Measurements from ENCODE around the gene ZMIZ1. TPM values are rescaled to one million over a fixed set of nuclear protein-coding genes. Genes with fewer than 3 reads are reported as not detected.

ZMIZ1 gene
- total RNA-seq, 1 donor from 2014 or later, result 14.7 TPM

DNA sequence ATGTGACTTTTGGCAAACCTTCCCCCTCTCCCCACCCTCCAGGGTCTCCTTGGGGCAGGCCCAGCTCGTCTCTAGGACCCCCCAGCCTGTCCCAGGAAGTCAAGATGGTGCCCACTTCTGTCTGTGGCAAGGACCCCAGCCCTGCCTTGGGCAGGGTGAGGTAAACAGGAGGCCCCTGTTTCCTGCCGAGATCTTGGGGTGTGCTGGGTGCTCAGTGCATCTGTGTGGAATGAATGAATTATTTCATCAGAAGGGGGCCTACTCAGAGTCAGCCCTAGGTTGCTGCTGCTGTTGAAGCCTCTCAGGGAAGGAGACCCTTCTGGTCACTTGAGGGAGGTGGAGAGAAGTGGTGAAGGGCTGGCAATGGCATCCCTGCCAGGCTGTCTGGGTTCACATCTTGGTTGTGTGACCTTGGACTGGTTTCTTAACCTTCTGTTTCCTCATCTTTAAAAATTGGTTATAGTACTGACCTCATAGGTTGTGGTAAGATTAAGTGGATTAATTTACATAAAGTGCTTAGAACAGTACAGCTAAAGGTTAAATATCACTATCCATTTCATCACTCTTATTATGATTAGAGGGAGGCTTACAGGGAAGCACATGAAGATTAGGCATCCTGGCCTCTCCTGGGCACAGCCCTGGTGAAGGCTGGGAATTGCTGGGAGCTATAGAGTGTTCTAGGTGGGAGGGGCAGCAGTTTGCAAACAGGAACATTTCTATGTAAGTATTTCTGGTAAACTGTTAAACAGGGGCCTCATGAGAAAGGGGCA lies 67.7 kb downstream of the ZMIZ1 start:
- DNase-seq (ENCODE audit: low read depth in 2 of 2), result no peak

DNA sequence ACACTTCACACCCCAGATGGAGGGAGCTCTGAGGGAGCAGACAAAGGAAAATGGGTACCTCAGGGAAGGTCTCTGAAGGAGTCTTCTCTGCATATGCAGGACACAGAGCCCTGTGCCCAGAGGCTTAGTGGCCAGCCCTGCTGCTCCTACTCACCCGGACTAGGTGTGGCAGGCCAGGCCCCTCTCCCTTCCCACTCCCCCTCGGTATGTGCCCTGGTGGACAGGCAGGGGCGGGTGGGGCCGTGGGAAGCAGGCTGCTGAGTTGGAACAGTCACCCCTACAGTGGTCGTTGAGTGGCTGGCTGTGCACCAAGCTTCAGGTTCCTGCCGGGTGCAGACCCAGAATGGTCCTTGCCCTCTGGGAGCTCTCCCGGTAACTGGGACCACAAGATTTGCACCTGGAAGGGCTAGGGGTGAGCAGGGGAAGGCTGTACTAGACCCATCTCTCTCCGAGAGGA lies 68.6 kb downstream of the ZMIZ1 start:
- no peak for DNase-seq (ENCODE audit: low read depth in 2 of 2)

DNA sequence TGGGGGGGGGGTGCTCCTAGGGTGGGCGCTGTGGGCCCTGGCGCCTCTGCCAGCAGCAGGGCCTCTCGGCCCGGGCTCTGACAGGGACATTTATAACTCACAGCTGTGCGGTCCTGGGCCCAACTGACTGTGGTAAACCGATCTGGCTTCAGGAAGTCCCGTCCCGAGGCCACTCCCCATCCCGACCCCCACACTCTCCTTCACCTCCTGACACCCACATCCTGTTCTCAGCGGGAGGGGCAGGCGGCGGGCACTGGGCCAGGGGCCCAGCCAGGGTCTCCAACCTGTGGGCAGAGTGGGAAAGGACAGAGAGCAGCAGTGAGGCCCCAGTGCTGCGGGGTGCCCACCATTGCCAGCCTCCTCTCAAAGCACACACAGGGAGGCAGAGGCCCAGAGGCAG lies 69.1 kb downstream of the ZMIZ1 start:
- DNase-seq (ENCODE audit: low read depth in 2 of 2), result peak in 1 of 2 donors; percentile 43

DNA sequence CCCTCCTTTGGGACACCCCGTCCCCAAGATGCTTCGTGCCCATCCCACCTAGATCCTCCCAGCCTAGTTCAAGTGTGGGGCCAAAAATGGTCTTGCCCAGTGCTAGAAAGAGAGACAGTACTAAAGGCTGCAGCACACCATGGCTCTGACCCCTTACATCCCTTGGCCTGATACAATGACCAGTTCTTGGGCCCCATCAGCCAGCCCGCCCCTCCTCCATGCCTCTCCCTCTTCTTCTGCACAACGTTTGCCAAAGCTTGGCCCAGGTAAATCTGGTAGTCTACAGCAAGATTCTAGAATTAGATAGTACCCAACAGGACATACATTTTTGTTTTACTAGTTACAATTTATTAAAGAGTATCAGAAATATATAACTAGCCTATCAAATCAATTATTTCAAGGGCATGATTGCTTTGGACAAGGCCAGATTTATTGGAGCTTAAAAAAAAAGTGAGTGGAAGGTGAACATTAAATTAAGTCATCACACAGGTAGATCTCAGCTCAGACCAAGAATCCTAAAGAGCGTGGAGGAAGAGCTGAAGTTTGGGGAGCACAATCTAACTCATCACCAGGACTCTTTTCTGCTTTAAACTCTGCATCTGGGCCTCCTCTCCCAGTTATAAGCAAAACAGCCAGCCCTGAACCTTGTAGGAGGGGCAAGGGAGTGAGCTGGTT lies 69.8 kb downstream of the ZMIZ1 start:
- no peak for DNase-seq (ENCODE audit: low read depth in 2 of 2)

DNA sequence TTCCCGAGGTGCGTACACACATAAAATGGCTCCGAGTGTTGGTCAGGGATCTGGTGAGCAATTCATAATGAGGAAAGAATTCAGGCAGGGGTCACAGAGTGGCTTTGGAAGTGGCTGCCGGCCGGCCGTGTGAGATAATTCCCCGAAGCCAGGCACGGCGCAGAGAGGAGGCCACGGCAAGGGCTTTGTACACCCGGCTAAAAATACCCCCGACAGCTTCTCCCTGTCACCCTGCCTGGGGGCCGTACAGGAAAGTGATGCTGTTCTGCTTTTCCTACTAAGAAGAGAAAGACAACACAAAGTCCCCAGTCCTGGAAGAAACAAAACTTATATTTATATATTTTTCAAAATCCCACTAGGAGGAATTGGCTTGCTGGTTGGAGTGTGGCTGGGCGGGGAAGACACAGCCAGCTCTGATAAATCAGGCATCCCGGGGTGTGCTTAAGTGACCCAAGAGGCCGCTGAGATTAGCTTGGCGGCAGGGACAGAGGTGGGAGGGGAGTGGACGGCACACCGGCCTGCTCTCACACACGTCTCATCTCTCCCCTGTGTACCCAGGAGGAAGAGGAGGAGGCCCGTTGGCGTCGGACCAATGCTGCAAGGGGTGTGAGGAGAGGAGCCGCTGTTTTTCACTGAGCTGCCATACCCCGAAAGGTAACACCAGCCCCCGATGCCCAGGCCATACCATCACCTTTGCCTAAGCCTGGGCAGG lies 70.5 kb downstream of the ZMIZ1 start:
- DNase-seq (ENCODE audit: low read depth in 2 of 2), result peak; percentile 66 to 80

DNA sequence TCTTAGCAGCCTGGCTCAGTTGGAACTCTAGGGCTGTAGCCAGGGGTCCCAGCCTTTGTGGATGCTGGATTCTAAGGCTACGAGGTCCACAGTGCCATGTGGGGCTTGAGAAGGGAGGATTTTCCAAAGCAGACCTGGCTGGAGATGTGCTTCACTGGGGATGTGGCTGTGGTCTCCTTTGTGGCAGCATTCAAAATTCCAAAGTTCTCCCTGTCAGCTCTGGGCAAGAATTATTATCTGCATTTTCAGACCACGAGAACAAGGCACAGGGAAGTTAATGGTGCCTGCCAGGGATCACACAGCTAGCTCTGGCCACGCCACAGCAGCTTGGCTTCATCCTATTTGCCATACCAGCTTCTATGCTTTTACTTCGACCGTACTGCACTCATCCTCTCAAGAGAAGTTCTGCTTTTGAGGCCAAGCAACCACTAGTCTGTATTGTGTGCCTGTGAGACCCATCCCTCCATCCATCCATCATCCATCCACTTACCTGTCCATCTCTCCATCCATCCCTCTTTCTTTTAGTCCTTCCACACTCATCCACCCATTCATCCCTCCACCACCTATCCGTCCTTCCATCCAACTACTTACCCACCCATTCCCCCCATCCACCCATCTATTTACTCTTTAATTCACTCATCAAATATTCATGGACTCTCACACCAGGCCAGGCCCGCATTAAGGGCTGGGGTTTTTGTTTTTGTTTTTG lies 71.5 kb downstream of the ZMIZ1 start:
- no peak for DNase-seq (ENCODE audit: low read depth in 2 of 2)

DNA sequence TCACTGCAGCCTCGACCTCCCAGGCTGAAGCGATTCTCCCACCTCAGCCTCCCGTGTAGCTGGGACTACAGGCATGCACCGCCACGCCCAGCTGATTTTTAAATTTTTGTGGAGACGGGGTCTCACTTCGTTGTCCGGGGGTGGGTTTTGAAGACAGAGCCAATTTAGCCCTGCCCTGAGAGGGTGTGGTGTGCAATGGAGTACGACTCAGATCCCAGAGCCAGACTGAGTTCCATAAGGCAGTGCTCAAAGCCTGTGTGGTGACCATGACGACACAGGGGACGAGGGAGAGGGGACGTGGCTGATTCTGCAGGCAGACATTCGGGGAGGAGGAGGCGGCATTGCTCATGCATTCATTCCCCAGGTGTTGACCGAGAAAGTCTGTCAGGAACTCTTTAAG lies 72.1 kb downstream of the ZMIZ1 start:
- DNase-seq (ENCODE audit: low read depth in 2 of 2), result no peak

DNA sequence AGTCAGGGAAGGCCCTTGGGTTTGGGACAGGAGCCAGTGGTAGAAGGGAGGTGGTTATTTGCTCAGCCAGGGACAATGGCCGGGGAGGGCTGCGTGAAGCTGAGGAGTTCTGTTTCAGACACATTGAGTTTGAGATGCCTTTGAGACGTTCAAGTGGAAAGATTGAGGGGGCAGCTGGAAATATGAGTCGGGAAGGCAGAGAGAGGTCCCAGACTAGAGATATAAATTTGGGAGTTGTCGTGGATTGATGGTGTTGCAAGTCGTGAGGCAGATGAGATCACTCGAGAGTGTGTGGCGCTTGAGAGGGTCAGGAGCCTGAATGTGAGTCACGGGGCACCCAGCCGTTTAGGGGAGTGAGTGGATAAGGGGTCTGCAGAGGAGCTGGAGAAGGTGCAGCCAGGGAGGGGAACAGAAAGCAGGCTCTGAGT lies 73.3 kb downstream of the ZMIZ1 start:
- peak in 1 of 2 donors; percentile 37 for DNase-seq (ENCODE audit: low read depth in 2 of 2)

DNA sequence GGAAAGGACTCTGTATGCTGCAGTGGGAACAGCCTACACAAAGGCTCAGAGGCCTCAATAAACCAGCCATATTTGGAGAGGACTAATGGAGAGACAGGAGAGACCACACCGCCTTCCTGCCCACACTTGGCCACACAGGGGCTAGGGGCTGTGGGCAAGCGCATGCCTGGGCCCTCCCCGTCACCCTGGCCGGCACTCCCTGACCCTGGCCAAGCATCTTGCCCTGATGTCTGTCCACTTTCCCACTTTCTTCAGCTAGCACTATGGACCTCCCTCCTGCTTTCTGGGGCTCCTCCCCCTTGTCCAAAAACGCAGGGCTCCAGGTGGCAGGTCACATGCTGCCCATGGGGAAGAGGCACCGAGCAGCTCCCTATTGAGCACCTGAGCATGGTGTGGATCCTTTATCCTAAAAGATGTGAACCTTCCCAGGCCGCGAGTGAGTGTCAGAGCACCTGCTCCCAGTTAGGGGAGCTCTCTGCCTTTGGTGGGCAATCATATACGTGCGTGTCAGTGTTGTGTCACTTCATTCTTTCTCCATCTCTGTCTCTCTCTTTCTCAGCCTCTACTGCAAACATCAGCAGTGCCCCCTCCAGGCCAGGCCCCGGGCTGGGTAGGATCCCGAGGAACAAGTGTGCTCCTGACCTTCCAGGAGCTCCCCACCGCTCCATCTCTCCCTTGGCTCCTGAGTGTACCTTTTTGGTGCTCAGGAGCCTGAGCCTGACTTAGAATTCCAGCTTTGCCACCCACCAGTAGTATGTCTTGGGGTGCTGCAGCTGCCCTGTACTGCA lies 74.0 kb downstream of the ZMIZ1 start:
- no peak for DNase-seq (ENCODE audit: low read depth in 2 of 2)

DNA sequence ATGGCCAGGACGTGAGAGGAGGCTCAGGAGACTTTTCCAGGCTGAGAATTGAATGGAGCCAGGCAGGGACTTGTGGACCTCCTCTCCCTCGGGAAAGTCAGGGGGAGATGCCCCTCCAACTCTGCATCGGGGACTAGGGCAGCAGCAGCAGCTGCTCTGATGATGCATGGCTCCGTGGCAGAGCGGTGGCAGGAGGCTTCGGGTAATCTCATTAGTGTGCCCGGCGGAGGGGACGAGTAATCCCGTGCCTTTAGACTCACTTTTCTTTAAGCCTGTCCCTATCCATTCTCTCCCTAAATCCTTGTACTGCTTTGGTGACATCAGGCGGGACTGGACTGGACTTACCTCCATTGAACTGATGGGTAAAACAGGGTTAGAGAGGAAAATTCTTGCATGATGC lies 75.1 kb downstream of the ZMIZ1 start:
- DNase-seq (ENCODE audit: low read depth in 2 of 2), result no peak

DNA sequence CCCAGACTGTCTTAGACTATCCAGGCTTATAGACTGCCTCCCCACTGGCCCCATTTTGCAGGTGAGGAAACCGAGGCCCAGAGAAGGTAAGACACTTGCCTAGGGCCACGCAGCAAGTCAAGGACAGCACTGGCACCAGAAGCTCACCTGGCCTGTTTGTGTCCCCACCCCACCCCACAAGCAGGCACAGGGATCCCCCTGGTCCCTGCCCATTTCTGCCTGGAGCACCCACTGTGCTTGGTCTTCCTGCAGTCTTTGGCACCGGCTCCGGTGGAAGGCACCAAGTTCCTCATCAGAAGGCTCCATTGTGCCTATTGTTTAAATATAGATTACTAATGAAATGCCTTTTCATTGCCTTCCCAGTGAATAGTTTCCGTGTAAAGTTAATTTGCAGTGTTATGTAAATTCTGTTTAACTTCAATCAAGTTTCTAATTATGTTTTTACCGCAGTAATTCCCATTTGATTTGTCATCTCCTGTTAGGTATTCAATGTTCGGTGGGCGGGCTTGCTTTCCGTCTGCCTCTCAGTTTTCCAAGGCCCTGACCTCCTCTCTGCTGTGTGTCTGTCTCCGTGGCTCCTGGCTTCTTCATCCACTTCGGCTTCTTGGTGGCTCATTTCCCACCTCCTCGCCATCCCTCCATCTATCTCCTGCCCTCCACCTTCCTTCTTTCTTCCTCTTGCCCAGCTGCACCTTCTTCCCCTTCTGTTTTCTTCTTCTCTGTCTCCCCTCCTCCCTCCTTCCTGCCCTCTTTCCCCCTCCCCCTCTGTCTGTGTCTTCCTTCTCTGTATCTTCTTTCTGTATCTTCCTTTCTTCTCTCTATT lies 75.8 kb downstream of the ZMIZ1 start:
- DNase-seq (ENCODE audit: low read depth in 2 of 2), result peak in 1 of 2 donors; percentile 53

DNA sequence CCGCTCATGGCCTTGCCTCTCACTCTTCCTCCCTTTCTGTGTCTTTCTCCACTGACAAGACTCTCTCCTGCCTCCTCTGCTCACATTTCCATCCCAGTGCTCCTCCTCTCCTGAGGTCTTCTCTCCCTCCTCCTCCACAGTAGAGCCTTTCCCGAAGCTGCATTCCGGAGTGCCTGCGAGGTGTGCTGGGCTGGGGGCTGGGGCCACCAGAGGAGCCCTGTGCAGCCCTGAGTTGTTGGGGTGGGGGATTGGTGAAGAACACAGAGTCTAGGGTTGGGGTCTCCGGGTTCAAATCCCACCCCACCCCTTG lies 76.4 kb downstream of the ZMIZ1 start:
- DNase-seq (ENCODE audit: low read depth in 2 of 2), result no peak

DNA sequence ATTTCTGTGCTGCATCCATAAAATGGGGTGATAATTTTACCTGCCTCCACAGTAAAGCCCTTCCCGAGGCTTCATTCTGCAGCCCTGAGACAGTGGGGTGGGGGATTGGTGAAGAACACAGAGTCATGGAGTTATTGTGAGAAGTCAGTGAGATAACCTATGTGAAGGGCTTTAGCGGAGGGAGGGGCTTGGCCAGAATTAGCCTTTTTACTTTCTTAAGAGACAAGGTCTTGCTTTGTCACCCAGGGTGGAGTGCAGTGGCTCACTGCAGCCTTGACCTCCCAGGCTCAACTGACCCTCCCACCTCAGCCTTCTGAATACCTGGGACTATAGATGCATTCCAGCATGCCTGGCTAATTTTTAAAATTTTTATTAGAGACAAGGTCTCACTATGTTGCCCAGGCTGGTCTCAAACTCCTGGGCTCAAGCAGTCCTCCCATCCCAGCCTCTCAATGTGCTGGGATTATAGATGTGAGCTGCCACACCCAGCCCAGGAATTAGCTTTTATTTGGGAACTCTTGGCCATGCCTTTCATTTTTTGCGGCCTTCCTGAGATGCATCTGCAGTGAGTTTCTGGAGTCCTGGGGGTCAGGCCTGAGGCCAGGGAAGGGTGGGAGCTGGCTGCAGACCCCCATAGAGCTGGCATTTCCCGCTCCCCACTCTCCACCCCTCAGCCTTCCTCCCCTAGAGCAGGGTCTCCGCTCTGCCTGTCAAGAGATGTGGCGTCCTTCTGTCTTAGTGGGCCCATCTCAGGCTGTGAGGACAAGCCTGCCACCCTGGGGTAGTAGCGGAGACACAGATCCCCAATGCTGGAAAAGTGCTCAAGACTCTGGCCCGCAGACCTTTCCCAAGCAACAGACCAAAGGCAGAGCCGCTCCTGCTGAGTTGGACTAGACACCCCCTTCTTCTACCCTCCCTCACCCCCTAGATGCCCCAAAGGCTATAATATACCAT lies 77.0 kb downstream of the ZMIZ1 start:
- DNase-seq (ENCODE audit: low read depth in 2 of 2), result no peak

DNA sequence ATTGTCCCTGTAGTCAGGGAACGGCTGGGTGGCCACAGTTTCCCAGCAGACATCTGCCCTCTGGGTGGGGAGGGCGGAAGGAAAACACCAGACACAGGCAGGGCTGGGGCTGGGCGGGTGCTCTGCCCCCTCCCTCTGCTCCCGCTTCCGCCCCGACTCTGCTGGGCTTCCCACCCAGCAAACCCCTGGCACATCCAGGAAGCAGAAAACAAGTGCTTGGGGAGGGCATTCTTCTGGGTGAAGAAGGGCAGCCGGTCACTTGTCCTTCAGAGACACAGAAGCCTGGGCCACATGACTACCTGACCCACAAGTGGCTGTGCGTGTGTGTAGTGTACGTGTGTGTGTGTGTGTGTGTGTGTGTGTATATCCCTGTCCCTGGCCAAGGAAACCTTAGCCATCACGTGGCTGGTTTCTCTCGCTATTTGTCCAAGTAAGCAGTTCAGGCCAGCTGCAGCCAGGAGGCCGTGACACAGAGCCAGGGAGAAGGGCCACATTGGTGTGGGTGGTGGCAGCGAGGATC lies 77.9 kb downstream of the ZMIZ1 start:
- peak; percentile 58 to 84 for DNase-seq (ENCODE audit: low read depth in 2 of 2)

DNA sequence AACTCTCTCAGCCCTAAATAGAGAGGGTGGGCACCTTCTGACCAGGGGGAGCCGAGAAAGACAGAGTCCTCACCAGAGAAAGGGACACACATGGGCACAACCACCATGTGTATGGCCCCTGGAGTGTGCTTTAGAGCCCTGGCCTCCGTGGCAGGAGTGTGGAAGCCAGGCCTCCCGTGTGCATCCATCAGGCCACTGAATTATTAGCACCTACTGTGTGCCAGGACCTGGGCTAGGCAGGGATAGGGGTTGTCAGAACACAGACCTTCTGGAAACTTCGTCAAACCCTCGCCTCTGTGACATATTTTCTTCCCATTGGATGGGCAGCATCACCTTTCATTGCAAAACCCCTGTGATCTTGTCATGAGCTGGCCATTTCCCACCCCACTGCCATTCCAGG lies 78.5 kb downstream of the ZMIZ1 start:
- no peak for DNase-seq (ENCODE audit: low read depth in 2 of 2)

DNA sequence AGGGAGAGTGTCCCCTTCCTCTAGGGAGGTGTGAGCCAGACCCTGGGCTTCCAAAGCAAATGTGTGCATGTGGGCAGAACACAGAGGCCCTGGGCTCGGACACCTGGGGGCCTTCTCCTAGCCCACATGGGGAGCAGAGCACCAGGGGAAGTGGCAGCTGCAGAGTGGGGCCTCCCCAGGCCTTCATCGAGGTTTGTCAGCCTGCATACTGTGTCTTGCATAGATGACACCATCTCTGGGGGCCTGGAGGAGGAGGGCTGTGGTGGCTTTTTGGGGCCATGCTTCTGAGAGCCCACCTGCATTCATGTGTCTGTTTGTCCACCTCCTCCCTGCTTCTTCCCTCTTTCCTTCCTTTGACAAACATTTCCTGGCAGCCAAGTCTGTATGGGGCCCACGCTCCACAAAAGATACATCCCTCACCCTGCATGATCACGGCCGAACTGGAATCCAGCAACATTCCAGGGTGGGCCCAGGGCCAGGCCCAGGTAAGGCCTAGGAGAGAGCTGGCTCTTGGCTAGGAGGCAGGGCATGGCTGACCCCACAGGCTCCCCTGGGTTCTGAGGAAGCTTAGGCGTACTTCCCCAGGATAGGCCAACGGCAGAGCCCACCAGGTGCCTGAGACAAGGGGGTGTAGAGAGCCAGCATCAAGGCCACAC lies 79.2 kb downstream of the ZMIZ1 start:
- no peak for DNase-seq (ENCODE audit: low read depth in 2 of 2)

DNA sequence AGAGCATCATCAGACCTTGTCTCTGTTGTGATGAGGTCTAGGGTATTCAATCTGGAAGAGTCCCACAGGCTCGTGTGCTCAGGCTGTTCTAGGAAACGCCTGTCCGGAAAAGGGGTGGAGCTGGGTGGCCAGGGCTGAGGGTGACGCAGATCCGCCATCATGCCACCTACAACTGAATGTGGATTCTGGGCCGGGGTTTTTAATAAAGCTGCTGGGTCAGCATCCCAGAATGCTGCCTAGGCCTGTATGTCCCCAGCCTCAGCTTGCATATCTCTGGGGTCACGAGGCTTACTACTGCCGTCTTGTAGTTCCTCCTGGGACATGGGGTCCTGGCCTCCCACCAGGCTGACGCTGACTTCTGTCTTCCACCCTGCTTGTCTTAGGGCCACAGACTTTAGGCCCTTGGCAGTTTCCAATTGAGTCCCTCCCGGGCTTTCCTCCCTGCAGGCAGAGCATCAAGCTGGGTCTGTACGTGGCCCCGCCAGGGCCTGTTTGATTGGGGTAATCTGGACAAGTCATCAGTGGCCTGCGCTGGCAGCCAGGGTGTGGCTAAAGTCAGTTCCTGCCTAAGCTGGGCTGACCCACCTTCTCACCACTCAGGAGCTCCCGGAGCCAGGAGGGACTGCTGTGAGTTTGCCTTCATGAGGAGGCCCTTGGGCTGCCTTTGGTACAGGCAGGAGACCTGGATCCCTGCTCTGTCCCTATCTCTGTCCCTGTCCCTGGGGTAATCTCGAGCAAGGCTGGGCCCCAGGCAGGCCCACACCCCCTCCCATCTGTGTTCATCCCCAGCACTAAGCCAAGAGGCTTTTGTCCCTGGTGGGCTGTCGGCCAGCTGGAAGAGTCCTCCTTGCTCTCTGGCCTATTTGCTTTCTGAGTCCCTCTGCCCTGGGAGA lies 79.9 kb downstream of the ZMIZ1 start:
- DNase-seq (ENCODE audit: low read depth in 2 of 2), result peak; percentile 88 to 93

Data from lung microvascular endothelial cell (primary cell).